Measurements from ENCODE around the gene BMF.
"Not testable (repeated sequence)": the region's sequence is repeated elsewhere in the genome, so short reads cannot be mapped to it uniquely, and the experiment has no call there.

Gene BMF

GRCh38 chr15:40128766-40129660, 20.3 kb upstream of the BMF start:
- FAIRE-seq (no peak), DNase-seq (ENCODE audit: insufficient read length, low spot score) (no peak)

- FAIRE-seq: no peak
- DNase-seq (ENCODE audit: insufficient read length, low spot score): no peak
Measured at GRCh38 chr15:40125950-40126349, 17.3 kb upstream of the BMF start.

- DNase-seq (ENCODE audit: insufficient read length, low spot score): not testable (repeated sequence)
- peak; percentile 42 for FAIRE-seq
Measured at GRCh38 chr15:40124807-40125285, 16.2 kb upstream of the BMF start.

GRCh38 chr15:40124333-40124732, 15.7 kb upstream of the BMF start:
- not testable (repeated sequence) for DNase-seq (ENCODE audit: insufficient read length, low spot score); FAIRE-seq

- DNase-seq (ENCODE audit: insufficient read length, low spot score): not testable (repeated sequence)
- FAIRE-seq: peak; percentile 64
Measured at GRCh38 chr15:40123863-40124262, 15.2 kb upstream of the BMF start.

- FAIRE-seq: not testable (repeated sequence)
Measured at GRCh38 chr15:40122989-40123388, 14.3 kb upstream of the BMF start.

GRCh38 chr15:40121911-40122638, 13.4 kb upstream of the BMF start:
- no peak for FAIRE-seq

More at GRCh38 chr15:40122989-40123388, 14.3 kb upstream of the BMF start:
- not testable (repeated sequence) for DNase-seq (ENCODE audit: insufficient read length, low spot score)

GRCh38 chr15:40118473-40118872, 9.8 kb upstream of the BMF start:
- DNase-seq (ENCODE audit: insufficient read length, low spot score) (no peak), FAIRE-seq (no peak)

More at GRCh38 chr15:40121911-40122638, 13.4 kb upstream of the BMF start:
- no peak for DNase-seq (ENCODE audit: insufficient read length, low spot score)

GRCh38 chr15:40115670-40116093, 7.0 kb upstream of the BMF start:
- FAIRE-seq: peak; percentile 99
- DNase-seq (ENCODE audit: insufficient read length, low spot score): peak; percentile 73

- FAIRE-seq; DNase-seq (ENCODE audit: insufficient read length, low spot score): not testable (repeated sequence)
Measured at GRCh38 chr15:40115106-40115505, 6.4 kb upstream of the BMF start.

GRCh38 chr15:40114218-40114617, 5.5 kb upstream of the BMF start:
- FAIRE-seq (peak; percentile 77), DNase-seq (ENCODE audit: insufficient read length, low spot score) (no peak)

- FAIRE-seq (no peak), DNase-seq (ENCODE audit: insufficient read length, low spot score) (no peak)
Measured at GRCh38 chr15:40112789-40113188, 4.1 kb upstream of the BMF start.

- no peak for DNase-seq (ENCODE audit: insufficient read length, low spot score)
- FAIRE-seq: no peak
Measured at GRCh38 chr15:40111888-40112287, 3.2 kb upstream of the BMF start.

- FAIRE-seq (no peak), DNase-seq (ENCODE audit: insufficient read length, low spot score) (no peak)
Measured at GRCh38 chr15:40110866-40111550, 2.3 kb upstream of the BMF start.

GRCh38 chr15:40108061-40108854, 421 bp downstream of the BMF start:
- DNase-seq (ENCODE audit: insufficient read length, low spot score) (no peak), FAIRE-seq (peak; percentile 21)

- DNase-seq (ENCODE audit: insufficient read length, low spot score) (no peak), FAIRE-seq (peak; percentile 92)
Measured at GRCh38 chr15:40106203-40107161, 2.2 kb downstream of the BMF start.

- FAIRE-seq: no peak
- no peak for DNase-seq (ENCODE audit: insufficient read length, low spot score)
Measured at GRCh38 chr15:40105517-40106202, 3.0 kb downstream of the BMF start.

- DNase-seq (ENCODE audit: insufficient read length, low spot score): peak; percentile 80
Measured at GRCh38 chr15:40104865-40105516, 3.7 kb downstream of the BMF start.

More at GRCh38 chr15:40104865-40105516, 3.7 kb downstream of the BMF start:
- peak; percentile 86 for FAIRE-seq
